GM15510 (cell line): Measurements from ENCODE around the gene HDAC10.

Experiments used
- POLR2A ChIP-seq: IDR thresholded peaks from 3 replicates; pipeline ENCODE4 v1.6.1; 2011; ENCODE audit warnings: borderline replicate concordance; ENCODE audit not compliant: insufficient read length; ENCODE audit errors: extremely low read depth

HDAC10 gene

GRCh38 chr22:50289942-50290630 is 39.0 kb upstream of the HDAC10 start:
- TF ChIP-seq POLR2A, result no peak

- TF ChIP-seq POLR2A, result no peak
Observed at GRCh38 chr22:50289151-50289941, 38.3 kb upstream of the HDAC10 start.

GRCh38 chr22:50287731-50288130 is 36.7 kb upstream of the HDAC10 start:
- TF ChIP-seq POLR2A, result no peak

- no peak for TF ChIP-seq POLR2A
Observed at GRCh38 chr22:50286701-50287318, 35.7 kb upstream of the HDAC10 start.

- TF ChIP-seq POLR2A, result no peak
Observed at GRCh38 chr22:50286275-50286674, 35.2 kb upstream of the HDAC10 start.

GRCh38 chr22:50285568-50286229 is 34.6 kb upstream of the HDAC10 start:
- no peak for TF ChIP-seq POLR2A

GRCh38 chr22:50284479-50284878 is 33.4 kb upstream of the HDAC10 start:
- no peak for TF ChIP-seq POLR2A

- TF ChIP-seq POLR2A, result no peak
Observed at GRCh38 chr22:50283821-50284220, 32.8 kb upstream of the HDAC10 start.

- no peak for TF ChIP-seq POLR2A
Observed at GRCh38 chr22:50282361-50283155, 31.5 kb upstream of the HDAC10 start.

- TF ChIP-seq POLR2A, result no peak
Observed at GRCh38 chr22:50281957-50282356, 30.9 kb upstream of the HDAC10 start.

- TF ChIP-seq POLR2A, result no peak
Observed at GRCh38 chr22:50281384-50281760, 30.3 kb upstream of the HDAC10 start.

- TF ChIP-seq POLR2A, result no peak
Observed at GRCh38 chr22:50280708-50281383, 29.8 kb upstream of the HDAC10 start.

GRCh38 chr22:50280022-50280707 is 29.1 kb upstream of the HDAC10 start:
- TF ChIP-seq POLR2A, result no peak
